Measurements from ENCODE around the gene CA14. TPM values are rescaled to one million over a fixed set of nuclear protein-coding genes. Genes with fewer than 3 reads are reported as not detected.

Gene CA14
- total RNA-seq, 1 experiment from 2014 or later, result 42.0 TPM

DNA sequence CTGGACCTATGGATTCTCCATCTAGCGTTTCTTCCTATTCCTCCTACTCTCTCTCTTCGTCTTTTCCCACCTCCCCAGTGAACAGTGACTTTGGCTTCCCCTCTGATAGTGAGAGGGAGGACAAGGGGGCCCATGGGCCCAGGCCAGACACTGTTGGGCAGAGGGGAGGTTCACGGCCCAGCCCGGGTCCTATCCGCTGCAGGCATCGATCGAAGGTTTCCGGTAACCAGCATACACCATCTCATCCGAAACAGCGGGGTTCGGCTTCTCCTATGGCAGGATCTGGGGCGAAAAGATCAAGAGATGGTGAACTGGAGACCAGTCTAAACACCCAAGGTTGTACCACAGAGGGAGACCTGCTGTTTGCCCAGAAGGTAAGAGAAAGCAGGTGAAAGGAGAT is 25.7 kb downstream of the CA14 start:
- Histone ChIP-seq H3K4me2 (ENCODE audit: insufficient read depth, insufficient read length, low read length) (peak overlapping the region; percentile 75), H2AFZ (ENCODE audit: low read length) (no peak overlapping the region), H2BK120ac (ENCODE audit: low read depth, low read length, poor library complexity, severe bottlenecking) (no peak overlapping the region), H3K14ac (ENCODE audit: insufficient read depth, low read length) (no peak overlapping the region), H3K23ac (ENCODE audit: insufficient read length, low read depth, low read length) (no peak overlapping the region), H2BK20ac (ENCODE audit: low read depth, low read length, poor library complexity, severe bottlenecking) (no peak overlapping the region), H3K27ac (ENCODE audit: insufficient read length, low read depth, low read length) (no peak overlapping the region), H2BK15ac (ENCODE audit: low read depth, low read length) (no peak overlapping the region), H3K4me1 (ENCODE audit: insufficient read depth, low read length) (no peaks in the 10 kb centered on the region), H3T11ph (ENCODE audit: low read length) (no peak overlapping the region), H2BK12ac (ENCODE audit: insufficient read length, low read depth, low read length) (no peak overlapping the region), H3K18ac (ENCODE audit: insufficient read length, low read depth, low read length) (no peak overlapping the region), H2BK5ac (ENCODE audit: insufficient read length, low read length) (no peak overlapping the region), H3K79me2 (ENCODE audit: insufficient read depth, low read length) (no peaks in the 10 kb centered on the region), H3K79me1 (ENCODE audit: insufficient read depth, low read depth, low read length, poor library complexity, severe bottlenecking) (no peaks in the 10 kb centered on the region), H4K5ac (ENCODE audit: insufficient read length, low read depth, low read length) (no peak overlapping the region), H3K4ac (ENCODE audit: low read depth, low read length) (no peak overlapping the region), H4K20me1 (ENCODE audit: control insufficient read depth, insufficient read depth, insufficient read length) (peaks cover 3% of the 10 kb centered on the region), H4K91ac (ENCODE audit: insufficient read length, low read depth, low read length) (no peak overlapping the region), H3K9me3 (ENCODE audit: control insufficient read depth, low read depth, low read length) (no peaks in the 10 kb centered on the region), H3K23me2 (ENCODE audit: insufficient read length, low read depth, low read length, poor library complexity, severe bottlenecking) (peaks cover 17% of the 10 kb centered on the region), H3K27me3 (ENCODE audit: insufficient read depth, low read length) (no peaks in the 10 kb centered on the region), H2AK5ac (ENCODE audit: insufficient read length, low read length) (no peak overlapping the region), H4K8ac (replicated peaks; ENCODE audit: insufficient read length, low read depth, low read length) (no peak overlapping the region), H3K9ac (ENCODE audit: extremely low read depth, insufficient read length, low read length) (no peak overlapping the region), H3K56ac (ENCODE audit: insufficient read length, low read depth, low read length) (no peak overlapping the region)
- Mint-ChIP-seq H3K36me3 (ENCODE audit: insufficient read depth in 1 of 3, low read depth in 3 of 3) (peaks cover 8 to 39% (median 30%) of the 10 kb centered on the region in 3 experiments), H3K27me3 (ENCODE audit: low read depth) (peaks cover 18% of the 10 kb centered on the region), H3K4me3 (peak overlapping the region; percentile 84 to 95), H3K9me3 (no peaks in the 10 kb centered on the region; a peak in 2 of 5 replicates), H3K27ac (no peak overlapping the region), H3K4me1 (peaks cover 22 to 27% of the 10 kb centered on the region in 2 experiments)
- TF ChIP-seq, protein P1, sequence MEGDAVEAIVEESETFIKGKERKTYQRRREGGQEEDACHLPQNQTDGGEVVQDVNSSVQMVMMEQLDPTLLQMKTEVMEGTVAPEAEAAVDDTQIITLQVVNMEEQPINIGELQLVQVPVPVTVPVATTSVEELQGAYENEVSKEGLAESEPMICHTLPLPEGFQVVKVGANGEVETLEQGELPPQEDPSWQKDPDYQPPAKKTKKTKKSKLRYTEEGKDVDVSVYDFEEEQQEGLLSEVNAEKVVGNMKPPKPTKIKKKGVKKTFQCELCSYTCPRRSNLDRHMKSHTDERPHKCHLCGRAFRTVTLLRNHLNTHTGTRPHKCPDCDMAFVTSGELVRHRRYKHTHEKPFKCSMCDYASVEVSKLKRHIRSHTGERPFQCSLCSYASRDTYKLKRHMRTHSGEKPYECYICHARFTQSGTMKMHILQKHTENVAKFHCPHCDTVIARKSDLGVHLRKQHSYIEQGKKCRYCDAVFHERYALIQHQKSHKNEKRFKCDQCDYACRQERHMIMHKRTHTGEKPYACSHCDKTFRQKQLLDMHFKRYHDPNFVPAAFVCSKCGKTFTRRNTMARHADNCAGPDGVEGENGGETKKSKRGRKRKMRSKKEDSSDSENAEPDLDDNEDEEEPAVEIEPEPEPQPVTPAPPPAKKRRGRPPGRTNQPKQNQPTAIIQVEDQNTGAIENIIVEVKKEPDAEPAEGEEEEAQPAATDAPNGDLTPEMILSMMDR (conservative IDR thresholded peaks at IDR 0.05), result no peak
- no peak for DNase-seq
- no CpG with 5 or more reads among the region's 12 CpGs for WGBS (ENCODE audit: extremely low coverage, insufficient read length, low lambda C conversion rate)

All from H9 (cell line).